GM19468 (cell line): ENCODE results near the gene ALOX5.
A peak's percentile ranks its signal among the peaks of the same experiment; 100 is the strongest.
"Not testable (repeated sequence)": the region's sequence is repeated elsewhere in the genome, so short reads cannot be mapped to it uniquely, and the experiment has no call there.

ENCODE experiments used
- ATAC-seq: cut with Tn5 transposase; IDR thresholded peaks from one replicate; pipeline ENCODE4 v1.9.1; 2021; ENCODE audit warnings: mild to moderate bottlenecking, moderate library complexity, moderate number of reproducible peaks; ENCODE audit not compliant: unreplicated experiment; ENCODE audit errors: extremely low read depth

The ALOX5 gene

GRCh38 chr10:45373576-45374349 lies at the start of gene ALOX5:
TSS of gene ALOX5 (plus strand) at chr10:45374216. CDS start at chr10:45374280, 64 bp downstream.
- peak; percentile 42 for ATAC-seq

GRCh38 chr10:45325116-45325515 lies 48.9 kb upstream of the ALOX5 start:
- ATAC-seq, result no peak

- not testable (repeated sequence) for ATAC-seq
Observed at GRCh38 chr10:45326864-45327263, 47.2 kb upstream of the ALOX5 start.

- ATAC-seq, result not testable (repeated sequence)
Observed at GRCh38 chr10:45331824-45332223, 42.2 kb upstream of the ALOX5 start.

GRCh38 chr10:45339894-45340293 lies 34.1 kb upstream of the ALOX5 start:
- ATAC-seq, result no peak

DNA sequence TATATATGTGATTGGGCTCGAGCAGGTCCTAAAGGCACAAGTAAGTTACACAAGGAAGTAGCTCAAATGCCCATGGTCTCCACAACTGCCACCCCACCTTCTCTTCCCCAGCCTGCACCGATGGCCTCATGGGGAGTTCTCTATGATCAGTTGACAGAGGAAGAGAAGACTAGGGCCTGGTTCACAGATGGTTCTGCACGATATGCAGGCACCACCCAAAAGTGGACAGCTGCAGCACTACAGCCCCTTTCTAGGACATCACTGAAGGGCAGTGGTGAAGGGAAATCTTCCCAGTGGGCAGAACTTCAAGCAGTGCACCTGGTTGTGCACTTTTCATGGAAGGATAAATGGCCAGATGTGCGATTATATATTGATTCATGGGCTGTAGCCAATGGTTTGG lies 33.6 kb upstream of the ALOX5 start:
- not testable (repeated sequence) for ATAC-seq

DNA sequence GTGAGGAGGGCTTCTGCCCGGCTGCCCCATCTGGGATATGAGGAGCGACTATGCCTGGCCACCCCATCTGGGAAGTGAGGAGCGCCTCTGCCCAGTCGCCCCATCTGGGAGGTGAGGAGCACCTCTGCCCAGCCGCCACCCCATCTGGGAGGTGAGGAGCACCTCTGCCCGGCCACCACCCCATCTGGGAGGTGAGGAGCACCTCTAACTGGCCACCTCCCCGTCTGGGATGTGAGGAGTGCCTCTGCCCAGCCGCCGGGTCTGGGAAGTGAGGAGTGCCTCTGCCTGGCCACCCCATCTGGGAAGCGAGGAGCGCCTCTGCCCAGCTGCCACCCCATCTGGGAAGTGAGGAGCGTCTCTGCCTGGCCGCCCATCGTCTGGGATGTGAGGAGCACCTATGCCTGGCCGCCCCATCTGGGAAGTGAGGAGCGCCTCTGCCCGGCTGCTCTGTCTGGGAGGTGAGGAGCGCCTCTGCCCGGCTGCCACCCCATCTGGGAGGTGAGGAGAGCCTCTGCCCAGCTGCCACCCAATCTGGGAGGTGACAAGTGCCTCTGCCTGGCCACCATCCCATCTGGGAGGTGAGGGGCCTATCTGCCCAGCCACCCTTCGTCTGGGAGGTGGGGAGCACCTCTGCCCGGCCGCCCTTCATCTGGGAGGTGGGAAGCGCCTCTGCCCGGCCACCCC lies 27.2 kb upstream of the ALOX5 start:
- not testable (repeated sequence) for ATAC-seq

DNA sequence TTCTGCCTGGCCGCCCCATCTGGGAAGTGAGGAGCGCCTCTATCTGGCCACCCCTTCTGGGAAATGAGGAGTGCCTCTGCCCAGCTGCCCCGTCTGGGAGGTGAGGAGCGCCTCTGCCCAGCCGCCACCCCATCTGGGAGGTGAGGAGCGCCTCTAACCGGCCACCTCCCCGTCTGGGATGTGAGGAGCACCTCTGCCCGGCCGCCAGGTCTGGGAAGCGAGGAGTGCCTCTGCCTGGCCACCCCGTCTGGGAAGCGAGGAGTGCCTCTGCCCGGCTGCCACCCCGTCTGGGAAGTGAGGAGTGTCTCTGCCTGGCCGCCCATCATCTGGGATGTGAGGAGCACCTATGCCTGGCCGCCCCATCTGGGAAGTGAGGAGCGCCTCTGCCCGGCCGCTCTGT lies 26.6 kb upstream of the ALOX5 start:
- not testable (repeated sequence) for ATAC-seq

GRCh38 chr10:45348196-45348765 lies 25.7 kb upstream of the ALOX5 start:
- ATAC-seq, result not testable (repeated sequence)

DNA sequence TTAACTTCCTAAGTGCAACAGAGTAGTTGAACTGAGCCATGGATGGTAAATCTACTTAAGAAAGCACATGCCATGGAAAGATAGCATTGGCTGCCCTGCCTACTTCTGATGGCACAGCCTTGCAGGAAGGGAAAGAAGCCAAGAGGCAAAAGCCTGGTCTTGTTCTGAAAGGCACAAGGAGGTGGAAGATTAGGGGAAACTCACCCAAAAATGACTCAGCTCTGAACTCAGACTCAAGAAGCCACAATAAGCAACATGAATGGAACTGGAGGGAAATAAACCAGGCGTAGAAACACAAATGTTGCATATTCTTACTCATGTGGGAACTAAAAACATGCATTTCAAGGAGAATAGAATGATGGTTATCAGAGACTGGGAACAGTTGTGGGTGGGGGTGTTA lies 20.8 kb upstream of the ALOX5 start:
- no peak for ATAC-seq

DNA sequence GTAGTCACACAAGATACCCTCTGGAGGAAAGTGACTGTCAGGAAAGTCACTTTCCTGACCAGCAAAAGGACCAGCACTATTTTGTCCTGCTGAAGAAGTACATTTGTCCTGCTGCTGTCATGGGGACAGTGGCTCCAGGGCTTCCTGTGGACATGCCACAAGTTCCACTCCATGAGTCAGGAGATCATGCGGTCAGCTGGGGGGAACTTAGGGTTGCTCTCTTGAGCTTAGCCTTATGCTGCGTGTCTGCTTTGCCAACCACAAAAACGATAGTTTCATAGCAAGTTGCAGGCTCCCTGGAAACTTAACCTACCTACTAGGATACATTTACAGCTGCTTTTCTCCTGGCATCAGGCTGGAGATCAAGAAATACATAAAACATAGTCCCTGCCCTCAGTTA lies 19.8 kb upstream of the ALOX5 start:
- ATAC-seq, result no peak

- ATAC-seq, result no peak
Observed at GRCh38 chr10:45355494-45355893, 18.5 kb upstream of the ALOX5 start.

DNA sequence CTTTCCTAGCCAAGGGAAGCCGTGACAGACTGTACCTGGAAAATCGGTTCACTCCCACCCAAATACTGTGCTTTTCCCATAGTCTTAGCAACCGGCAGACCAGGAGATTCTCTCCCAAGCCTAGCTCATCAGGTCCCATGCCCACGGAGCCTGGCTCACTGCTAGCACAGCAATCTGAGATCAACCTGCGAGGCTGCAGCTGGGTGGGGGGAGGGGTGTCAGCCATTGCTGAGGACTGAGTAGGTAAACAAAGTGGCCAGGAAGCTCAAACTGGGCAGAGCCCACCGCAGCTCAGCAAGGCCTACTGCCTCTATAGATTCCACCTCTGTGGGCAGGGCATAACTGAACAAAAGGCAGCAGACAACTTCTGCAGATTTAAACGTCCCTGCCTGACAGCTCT lies 15.1 kb upstream of the ALOX5 start:
- ATAC-seq, result not testable (repeated sequence)

- not testable (repeated sequence) for ATAC-seq
Observed at GRCh38 chr10:45361983-45362799, 11.8 kb upstream of the ALOX5 start.

- ATAC-seq, result not testable (repeated sequence)
Observed at GRCh38 chr10:45367643-45368042, 6.4 kb upstream of the ALOX5 start.

- no peak for ATAC-seq
Observed at GRCh38 chr10:45368181-45368580, 5.8 kb upstream of the ALOX5 start.

- no peak for ATAC-seq
Observed at GRCh38 chr10:45370202-45370955, 3.6 kb upstream of the ALOX5 start.

DNA sequence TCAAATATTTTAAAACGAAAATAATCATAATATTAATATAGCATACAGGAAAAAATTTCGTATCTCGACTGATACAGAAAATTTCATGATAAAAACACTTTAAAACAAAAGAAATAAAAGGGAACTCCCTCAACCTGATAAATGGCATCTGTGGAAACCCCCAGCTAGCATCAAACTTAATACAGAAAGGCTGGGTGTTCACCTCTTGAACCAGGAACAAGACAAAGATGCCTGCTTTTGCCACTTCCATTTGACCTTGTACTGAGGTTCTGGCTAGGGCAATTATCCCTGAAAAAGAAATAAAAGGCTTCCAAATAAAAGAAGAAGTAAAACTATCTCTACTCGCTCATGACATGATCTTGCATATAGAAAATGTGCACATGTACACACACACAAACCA lies 2.5 kb upstream of the ALOX5 start:
- ATAC-seq, result no peak

GRCh38 chr10:45372251-45372951 lies 1.6 kb upstream of the ALOX5 start:
- ATAC-seq, result no peak
